Stimulated activated CD4-positive, alpha-beta T cell treated with anti-CD3 and anti-CD28 coated beads, Interleukin-2, amount 100 ng/mL, for 4 hours (primary cell): ENCODE results near the gene MAN1B1.
"Not testable (repeated sequence)": the region's sequence is repeated elsewhere in the genome, so short reads cannot be mapped to it uniquely, and the experiment has no call there.

Source experiments
- DNase-seq: peaks from one replicate; pipeline ENCODE4 v3.0.0-alpha.2; 2020; ENCODE audit warnings: low read depth

The MAN1B1 gene

DNA sequence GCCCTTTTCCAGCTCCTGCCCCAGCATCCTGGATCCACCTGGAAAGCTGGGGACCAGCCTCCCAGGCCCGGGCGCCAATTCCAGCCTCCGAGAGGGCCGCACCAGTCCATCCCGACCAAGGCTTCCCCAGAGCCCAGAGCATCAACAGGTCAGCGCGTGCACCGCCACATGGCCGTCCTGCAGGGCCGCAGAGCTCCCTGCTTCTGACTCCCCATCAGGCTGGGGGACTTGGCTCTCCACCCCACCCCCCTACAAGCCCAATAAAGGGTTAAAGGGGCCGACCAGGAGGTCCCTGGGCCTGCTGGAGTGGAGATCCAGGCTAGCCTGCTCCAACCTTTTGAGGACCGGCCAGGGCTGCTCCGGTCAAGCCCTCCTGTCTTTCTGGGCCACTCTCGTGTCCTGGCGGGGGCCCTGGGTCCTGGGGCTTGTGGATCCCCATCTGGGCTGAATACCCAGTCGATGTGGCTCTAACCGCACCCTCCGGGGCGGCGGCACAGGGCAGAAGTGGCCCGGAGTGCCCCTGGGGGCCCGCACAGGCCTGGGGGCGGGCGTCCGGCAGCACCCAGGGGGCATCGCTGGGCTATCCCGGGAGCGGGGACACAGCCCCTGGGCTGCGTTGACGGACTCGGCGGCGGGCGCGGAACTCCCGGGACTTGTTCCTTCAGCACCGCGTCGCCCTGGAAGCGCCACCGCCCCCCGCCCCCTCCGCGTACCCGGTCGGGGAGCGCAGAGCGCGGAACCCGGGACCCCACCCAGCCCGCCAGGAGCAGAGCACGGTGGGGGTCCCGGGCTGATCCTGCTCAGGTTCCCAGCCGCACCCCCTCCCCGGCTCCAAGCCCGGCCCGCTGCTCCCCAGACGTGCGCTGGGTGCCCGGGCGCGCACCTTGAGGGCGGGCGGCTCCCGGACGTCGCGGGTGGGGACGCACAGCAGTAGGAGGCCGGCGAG, 33.5 kb upstream of the MAN1B1 start:
- DNase-seq, result no peak

- DNase-seq, result peak; percentile 51
Measured at GRCh38 chr9:137053944-137054931, 32.5 kb upstream of the MAN1B1 start, which contains the start of gene ENTPD2. TSS of gene ENTPD2 (minus strand) at chr9:137054061. CDS start at chr9:137053997, 64 bp downstream.

DNA sequence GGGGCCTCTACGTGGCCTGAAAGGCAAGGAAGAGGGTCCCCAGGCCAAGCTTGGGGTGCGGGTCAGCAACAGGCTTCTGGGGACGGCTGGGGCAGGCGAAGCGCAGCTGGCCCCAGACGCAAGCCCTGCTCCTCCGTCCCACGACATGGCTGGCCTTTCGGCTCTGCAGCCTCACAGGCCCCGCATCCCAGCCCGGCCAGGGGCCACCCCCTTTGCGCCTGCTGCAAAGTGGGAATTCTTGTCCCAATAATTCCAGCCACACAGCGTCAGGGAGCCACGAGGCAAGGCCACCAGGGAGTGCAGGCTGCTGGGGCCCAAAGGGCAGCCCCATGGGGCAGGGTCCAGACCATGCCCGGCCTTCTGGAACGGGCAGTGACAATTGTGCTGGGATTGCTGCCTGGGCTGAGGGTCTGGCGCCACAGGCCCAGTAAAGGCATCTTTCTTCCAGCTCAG, 31.8 kb upstream of the MAN1B1 start:
- no peak for DNase-seq

DNA sequence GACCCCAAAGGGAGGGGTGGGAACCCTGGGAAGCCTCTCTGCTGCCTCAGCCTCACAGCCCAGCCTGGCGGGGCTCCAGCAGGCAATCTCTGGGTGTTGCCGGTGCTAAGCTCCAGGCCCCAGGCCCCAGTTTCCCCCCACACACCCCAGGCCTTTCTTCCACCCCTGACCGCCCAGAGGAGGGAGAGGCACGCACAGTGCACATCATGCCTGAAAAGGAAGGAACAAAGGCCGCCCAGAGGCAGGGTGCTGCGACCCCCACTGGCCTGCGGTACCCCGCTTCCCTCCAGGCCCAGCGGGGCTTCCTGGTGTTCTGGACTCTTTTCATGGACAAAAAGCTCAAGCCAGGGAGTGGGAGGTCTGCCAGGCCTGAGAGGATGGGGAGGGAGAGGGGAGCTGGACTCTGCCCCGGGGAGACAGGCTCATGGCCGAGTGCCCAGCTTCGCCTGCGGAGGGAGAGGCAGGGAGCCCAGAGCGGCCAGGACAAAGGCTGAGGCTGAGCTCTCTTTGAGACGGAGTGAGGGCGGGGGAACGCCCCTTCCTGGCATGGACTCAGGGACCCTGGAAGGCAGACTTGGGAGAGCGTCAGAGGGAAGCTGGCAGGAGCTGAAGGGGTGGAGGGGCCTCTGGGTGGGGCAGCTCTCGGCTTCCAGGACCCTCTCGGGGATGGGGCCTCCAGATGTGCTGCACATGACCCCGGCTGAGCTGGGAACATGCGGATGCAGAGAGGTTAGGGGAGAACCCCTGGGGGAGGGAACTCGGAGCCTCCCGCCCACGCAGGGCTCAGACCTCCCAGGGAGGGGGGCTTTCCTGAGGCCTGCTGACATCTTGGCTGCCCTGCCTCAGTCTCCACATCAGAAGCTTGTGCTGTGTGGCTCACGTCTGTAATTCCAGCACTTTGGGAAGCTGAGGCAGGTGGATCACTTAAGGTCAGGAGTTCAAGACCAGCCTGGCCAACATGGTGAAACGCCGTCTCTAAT, 31.1 kb upstream of the MAN1B1 start:
- no peak for DNase-seq

DNA sequence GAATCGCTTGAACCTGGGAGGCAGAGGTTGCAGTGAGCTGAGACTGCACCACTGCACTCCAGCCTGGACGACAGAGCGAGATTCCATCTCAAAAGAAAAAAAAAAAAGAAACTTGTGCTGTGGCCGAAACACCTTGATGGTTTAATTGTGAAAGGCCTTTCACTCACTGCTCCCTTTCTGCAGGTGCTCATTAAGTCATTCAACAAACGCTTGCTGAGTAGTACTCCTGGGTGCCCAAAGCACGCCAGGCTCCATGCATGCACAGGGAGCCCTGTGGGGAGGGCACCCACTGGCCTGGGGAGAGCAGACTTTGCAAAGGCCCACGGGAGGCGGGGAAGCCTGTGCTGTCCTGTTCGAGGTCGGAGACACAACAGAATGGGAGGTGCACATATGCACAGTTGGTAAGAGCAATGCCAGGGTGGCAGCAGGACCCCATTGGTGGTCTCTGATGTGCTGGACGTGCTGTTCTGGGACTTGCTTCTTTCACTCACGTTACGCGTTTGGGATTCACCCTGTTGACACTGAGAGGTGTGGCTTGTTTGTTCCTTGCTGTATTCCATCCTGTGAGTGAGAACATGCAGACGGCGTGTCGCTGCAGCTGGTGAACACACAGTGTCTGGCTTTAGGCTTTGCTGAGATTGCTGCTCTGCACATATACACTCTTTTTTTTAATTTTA, 29.9 kb upstream of the MAN1B1 start:
- DNase-seq, result no peak

DNA sequence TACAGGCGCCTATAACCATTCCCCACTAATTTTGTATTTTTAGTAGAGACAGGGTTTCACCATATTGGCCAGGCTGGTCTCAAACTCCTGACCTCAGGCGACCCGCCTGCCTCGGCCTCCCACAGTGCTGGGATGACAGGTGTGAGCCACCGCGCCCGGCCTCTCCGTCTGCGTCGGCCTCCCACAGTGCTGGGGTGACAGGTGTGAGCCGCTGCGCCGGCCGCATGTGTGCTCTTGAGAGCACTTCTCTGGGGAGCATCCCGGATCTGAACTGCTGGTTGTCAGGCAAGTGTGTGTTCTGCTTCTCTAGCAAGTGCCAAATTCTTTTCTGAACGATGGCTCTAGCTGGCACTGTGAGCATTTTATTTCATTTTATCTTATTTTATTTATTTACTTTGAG, 29.2 kb upstream of the MAN1B1 start:
- no peak for DNase-seq

GRCh38 chr9:137058521-137059234, 28.1 kb upstream of the MAN1B1 start:
- no peak for DNase-seq

- no peak for DNase-seq
Measured at GRCh38 chr9:137062384-137062783, 24.4 kb upstream of the MAN1B1 start.

- not testable (repeated sequence) for DNase-seq
Measured at GRCh38 chr9:137062798-137063197, 24.0 kb upstream of the MAN1B1 start.

GRCh38 chr9:137063311-137064026, 23.3 kb upstream of the MAN1B1 start:
- DNase-seq, result no peak

GRCh38 chr9:137064027-137064879, 22.5 kb upstream of the MAN1B1 start:
- DNase-seq, result peak; percentile 35

DNA sequence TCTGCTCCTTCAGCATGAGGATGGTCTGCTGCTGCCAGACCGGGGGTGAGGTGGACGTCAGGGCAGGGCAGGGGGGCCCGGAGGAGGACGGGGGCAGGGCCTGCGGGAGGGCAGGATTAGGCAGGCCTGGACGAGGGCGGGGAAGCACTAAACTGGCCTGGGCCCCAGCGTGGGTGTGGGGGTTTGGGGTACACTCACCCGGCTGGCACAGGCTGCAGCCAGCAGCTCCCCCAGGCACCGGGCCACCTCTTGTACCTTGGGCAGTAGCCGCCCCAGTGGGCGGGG, 22.0 kb upstream of the MAN1B1 start:
- DNase-seq, result no peak

DNA sequence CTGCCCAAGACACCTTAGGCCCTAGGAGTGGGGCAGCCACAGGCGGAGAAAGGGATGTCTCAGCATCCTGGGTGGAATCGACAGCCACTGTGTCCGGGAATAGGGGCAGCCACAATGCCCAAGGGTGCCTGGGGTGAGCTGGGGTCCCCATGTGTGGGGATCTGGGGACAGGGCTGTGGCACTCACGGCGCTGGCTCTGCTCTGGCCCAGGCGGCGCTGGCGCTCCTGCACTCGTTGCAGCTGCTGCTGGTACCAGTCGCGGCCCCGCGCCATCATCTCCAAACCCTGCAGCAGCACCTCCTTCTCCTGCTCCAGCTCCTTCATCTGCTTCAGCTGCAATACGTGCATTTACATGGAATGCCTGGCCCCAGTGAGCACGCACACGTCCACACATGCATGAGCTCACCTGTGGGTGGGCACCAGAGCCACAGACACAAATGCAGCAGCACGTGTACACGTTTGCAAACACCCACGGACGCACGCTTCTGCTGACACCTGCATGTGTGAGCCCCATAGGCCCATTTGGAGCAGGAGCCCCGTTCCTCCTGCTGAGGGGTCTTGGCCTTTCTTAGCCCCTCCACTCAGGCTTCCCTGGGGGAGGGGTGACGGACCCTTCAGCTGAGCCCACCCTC, 21.3 kb upstream of the MAN1B1 start:
- no peak for DNase-seq

GRCh38 chr9:137066096-137066861, 20.5 kb upstream of the MAN1B1 start:
- DNase-seq, result no peak

DNA sequence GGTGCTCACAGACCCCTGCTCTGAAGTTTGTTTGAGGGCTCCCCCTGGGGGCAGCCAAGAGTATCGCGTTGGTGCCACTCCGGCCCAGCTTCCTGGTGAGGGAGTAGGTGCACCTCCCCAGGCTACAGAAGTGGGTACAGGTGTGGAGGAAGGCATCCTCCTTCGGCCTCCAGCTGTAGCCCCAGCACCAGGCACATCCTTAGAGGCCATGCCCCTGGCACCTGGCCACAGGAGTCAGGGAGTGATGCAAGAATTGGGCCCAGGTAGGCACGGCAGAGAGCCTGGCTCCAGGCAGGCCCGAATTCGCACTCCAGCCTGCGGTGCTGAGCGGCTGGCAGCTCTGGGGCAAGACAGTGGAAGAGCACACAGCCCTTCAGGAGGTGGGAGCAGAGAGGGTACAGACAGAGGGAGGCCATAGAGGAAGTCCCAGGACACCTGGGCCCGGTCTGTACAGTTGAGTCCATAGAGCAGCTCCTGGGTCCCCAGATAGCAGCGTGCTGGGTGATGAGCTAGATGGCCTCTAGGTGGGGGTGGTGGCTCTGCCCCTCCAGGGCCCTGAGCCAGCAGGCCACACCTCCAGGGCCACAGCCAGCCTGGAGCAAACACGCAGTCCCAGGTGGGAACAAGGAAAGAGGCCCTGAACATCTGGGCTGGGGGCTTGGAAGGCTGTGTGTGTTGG, 18.8 kb upstream of the MAN1B1 start:
- peak; percentile 78 for DNase-seq
